ENCODE measurements around the gene THAP4.
A peak's percentile ranks its signal among the peaks of the same experiment; 100 is the strongest.
"Not testable (repeated sequence)": the region's sequence is repeated elsewhere in the genome, so short reads cannot be mapped to it uniquely, and the experiment has no call there.

THAP4 gene

DNA sequence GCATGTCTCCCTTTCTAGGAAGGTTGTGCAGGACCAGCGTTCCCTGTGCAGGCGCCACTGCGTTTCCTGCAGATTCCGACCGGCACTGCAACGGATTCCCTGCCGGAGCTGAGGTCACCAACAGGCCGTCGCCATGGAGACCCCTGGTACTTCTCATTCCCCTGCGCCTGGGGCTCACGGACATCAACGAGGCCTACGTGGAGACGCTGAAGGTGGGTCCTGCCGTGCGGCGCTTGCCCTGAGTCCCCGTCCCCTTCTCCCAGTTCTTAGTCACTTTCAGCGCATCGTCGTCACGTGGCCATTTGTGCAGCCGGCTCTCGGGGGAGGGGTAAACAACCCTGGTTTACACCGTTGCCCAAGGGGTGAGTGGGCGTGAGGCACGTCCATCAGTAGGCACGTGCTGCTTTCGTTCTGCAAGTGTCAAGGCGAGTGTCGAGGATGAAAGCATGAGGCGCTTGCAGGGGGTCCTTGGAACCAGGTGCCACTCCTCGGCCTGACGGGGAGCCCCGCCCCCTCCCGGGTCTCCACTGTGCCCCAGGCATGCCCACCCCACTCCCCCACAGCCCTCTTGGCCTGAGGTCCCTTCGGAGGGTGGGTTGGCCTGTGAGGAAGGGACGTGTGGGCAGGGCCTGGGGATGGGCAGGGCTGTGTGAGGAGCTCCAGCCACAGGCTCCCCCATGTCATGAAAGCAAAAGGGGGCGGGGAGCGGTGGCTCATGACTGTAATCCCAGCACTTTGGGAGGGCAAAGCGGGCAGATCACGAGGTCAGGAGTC lies 29.9 kb upstream of the THAP4 start:
- FAIRE-seq (no peak), DNase-seq (ENCODE audit: insufficient read length, low spot score) (no peak)
- no peak for TF ChIP-seq POU2F2 (IDR thresholded peaks at IDR 0.05; ENCODE audit: low read depth, low read length)
- no peak for TF ChIP-seq SPI1 (IDR thresholded peaks at IDR 0.05; ENCODE audit: low read depth, low read length)

- TF ChIP-seq PAX5 (IDR thresholded peaks at IDR 0.05; ENCODE audit: insufficient read depth, low read length, severe bottlenecking) (no peak), SPI1 (IDR thresholded peaks at IDR 0.05; ENCODE audit: low read depth, low read length) (no peak), POU2F2 (IDR thresholded peaks at IDR 0.05; ENCODE audit: low read depth, low read length) (no peak), TAF1 (IDR thresholded peaks at IDR 0.05; ENCODE audit: low read depth, low read length) (no peak), POLR2AphosphoS5 (IDR thresholded peaks at IDR 0.05; ENCODE audit: low read depth, low read length) (no peak), POLR2A (IDR thresholded peaks at IDR 0.05; ENCODE audit: low read depth, low read length) (no peak)
- DNase-seq (ENCODE audit: insufficient read length, low spot score), result no peak
- FAIRE-seq, result peak; percentile 13
Observed at GRCh38 chr2:241665731-241666440, 28.9 kb upstream of the THAP4 start.

GRCh38 chr2:241662731-241663130 lies 25.8 kb upstream of the THAP4 start:
- not testable (repeated sequence) for DNase-seq (ENCODE audit: insufficient read length, low spot score); FAIRE-seq

GRCh38 chr2:241660593-241661213 lies 23.7 kb upstream of the THAP4 start:
- FAIRE-seq (no peak), DNase-seq (ENCODE audit: insufficient read length, low spot score) (no peak)
- TF ChIP-seq POLR2AphosphoS5 (IDR thresholded peaks at IDR 0.05; ENCODE audit: low read depth, low read length), result no peak
- no peak for TF ChIP-seq POU2F2 (IDR thresholded peaks at IDR 0.05; ENCODE audit: low read depth, low read length)
- TF ChIP-seq TAF1 (IDR thresholded peaks at IDR 0.05; ENCODE audit: low read depth, low read length), result no peak
- TF ChIP-seq SPI1 (IDR thresholded peaks at IDR 0.05; ENCODE audit: low read depth, low read length), result no peak
- TF ChIP-seq PAX5 (IDR thresholded peaks at IDR 0.05; ENCODE audit: insufficient read depth, low read length, severe bottlenecking), result no peak
- TF ChIP-seq POLR2A (IDR thresholded peaks at IDR 0.05; ENCODE audit: low read depth, low read length), result no peak

DNA sequence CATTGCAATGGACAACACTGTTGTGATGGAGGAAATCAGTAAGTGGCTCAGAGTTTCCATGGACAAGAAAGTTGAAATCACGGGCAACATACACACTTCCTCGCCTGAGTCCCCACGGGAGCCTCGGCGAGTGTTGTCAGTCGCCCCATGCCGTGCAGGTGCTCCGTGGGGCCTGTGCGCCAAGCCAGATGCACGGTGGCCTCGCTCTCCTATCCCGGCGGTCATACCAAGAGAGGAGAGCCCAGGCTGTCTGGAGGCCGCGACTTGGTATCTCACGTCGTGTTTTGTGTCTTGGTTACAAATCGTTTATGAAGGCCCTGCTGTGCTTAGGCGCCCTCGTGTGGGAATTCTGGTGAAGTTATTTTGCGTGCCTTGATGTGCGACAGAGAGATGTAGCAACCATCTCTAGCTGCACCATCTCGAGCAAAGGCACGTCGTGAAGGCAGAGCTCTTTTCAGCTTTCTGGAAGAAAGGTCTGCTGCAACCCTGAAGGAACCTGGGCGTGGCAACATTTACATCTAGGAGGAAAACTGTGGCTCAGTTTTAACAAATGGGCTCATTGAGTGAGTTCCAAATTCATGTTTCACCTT lies 22.3 kb upstream of the THAP4 start:
- FAIRE-seq (peak; percentile 58), DNase-seq (ENCODE audit: insufficient read length, low spot score) (no peak)
- TF ChIP-seq POLR2A (IDR thresholded peaks at IDR 0.05; ENCODE audit: low read depth, low read length) (no peak), POU2F2 (IDR thresholded peaks at IDR 0.05; ENCODE audit: low read depth, low read length) (no peak), PAX5 (IDR thresholded peaks at IDR 0.05; ENCODE audit: insufficient read depth, low read length, severe bottlenecking) (no peak), SPI1 (IDR thresholded peaks at IDR 0.05; ENCODE audit: low read depth, low read length) (no peak)

DNA sequence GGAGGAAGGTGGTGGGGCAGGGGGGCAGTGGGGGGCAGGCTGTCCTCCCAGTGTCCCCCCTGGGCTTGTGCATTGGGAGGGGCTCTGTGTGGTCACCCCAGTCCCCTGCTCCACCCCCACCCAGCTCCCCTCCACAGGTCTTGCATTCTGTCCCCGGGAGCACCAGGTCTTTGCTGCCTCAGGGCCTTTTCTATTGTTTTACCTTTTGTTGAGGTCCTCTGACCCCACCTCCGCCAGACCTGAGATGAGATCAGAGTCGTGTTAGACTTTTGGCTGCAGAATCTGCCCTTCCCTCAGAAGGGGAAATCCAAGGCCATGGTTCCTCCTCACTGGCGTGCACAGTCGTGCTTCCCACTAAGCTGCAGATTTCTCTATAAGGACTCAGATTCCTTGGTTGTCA lies 21.3 kb upstream of the THAP4 start:
- no peak for FAIRE-seq
- TF ChIP-seq POU2F2 (IDR thresholded peaks at IDR 0.05; ENCODE audit: low read depth, low read length) (no peak), POLR2A (IDR thresholded peaks at IDR 0.05; ENCODE audit: low read depth, low read length) (no peak), TAF1 (IDR thresholded peaks at IDR 0.05; ENCODE audit: low read depth, low read length) (no peak), POLR2AphosphoS5 (IDR thresholded peaks at IDR 0.05; ENCODE audit: low read depth, low read length) (no peak), SPI1 (IDR thresholded peaks at IDR 0.05; ENCODE audit: low read depth, low read length) (no peak), PAX5 (IDR thresholded peaks at IDR 0.05; ENCODE audit: insufficient read depth, low read length, severe bottlenecking) (no peak)
- no peak for DNase-seq (ENCODE audit: insufficient read length, low spot score)

- TF ChIP-seq TAF1 (IDR thresholded peaks at IDR 0.05; ENCODE audit: low read depth, low read length), result no peak
- TF ChIP-seq POLR2AphosphoS5 (IDR thresholded peaks at IDR 0.05; ENCODE audit: low read depth, low read length), result no peak
- no peak for TF ChIP-seq POU2F2 (IDR thresholded peaks at IDR 0.05; ENCODE audit: low read depth, low read length)
- TF ChIP-seq SPI1 (IDR thresholded peaks at IDR 0.05; ENCODE audit: low read depth, low read length), result no peak
- TF ChIP-seq PAX5 (IDR thresholded peaks at IDR 0.05; ENCODE audit: insufficient read depth, low read length, severe bottlenecking), result no peak
- TF ChIP-seq POLR2A (IDR thresholded peaks at IDR 0.05; ENCODE audit: low read depth, low read length), result no peak
- DNase-seq (ENCODE audit: insufficient read length, low spot score) (no peak), FAIRE-seq (no peak)
Observed at GRCh38 chr2:241657786-241658254, 20.9 kb upstream of the THAP4 start.

DNA sequence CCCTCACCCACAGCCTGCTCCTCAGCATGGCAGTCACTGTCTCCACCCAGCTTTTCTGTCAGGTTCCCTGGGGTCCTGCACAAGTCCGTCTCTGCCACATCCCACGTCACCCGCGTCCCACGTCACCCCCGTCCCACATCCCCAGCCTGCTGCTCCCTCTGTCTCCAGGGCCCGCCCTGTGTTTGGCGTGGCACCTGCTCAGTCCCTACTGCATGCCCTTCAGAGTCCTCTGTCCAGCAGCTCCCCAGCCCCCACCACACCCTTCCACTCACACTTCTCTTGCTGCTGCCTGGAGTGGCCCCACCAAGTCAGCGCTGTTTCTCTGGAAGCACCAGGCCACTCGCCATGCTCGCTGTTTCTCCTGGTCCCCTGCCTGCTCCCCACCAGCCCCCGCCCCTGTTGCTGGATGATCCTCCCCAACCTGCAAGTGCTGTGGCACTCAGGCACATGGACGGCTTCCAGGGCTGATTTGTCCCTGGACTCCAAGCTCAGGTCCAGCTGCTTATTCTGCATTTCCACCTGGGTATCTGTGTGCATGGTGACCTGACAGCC lies 19.3 kb upstream of the THAP4 start:
- no peak for FAIRE-seq
- TF ChIP-seq POU2F2 (IDR thresholded peaks at IDR 0.05; ENCODE audit: low read depth, low read length) (no peak), PAX5 (IDR thresholded peaks at IDR 0.05; ENCODE audit: insufficient read depth, low read length, severe bottlenecking) (no peak), POLR2AphosphoS5 (IDR thresholded peaks at IDR 0.05; ENCODE audit: low read depth, low read length) (no peak), TAF1 (IDR thresholded peaks at IDR 0.05; ENCODE audit: low read depth, low read length) (no peak), SPI1 (IDR thresholded peaks at IDR 0.05; ENCODE audit: low read depth, low read length) (no peak), POLR2A (IDR thresholded peaks at IDR 0.05; ENCODE audit: low read depth, low read length) (no peak)
- no peak for DNase-seq (ENCODE audit: insufficient read length, low spot score)

- TF ChIP-seq POLR2A (IDR thresholded peaks at IDR 0.05; ENCODE audit: low read depth, low read length) (no peak), SPI1 (IDR thresholded peaks at IDR 0.05; ENCODE audit: low read depth, low read length) (no peak), TAF1 (IDR thresholded peaks at IDR 0.05; ENCODE audit: low read depth, low read length) (no peak), POLR2AphosphoS5 (IDR thresholded peaks at IDR 0.05; ENCODE audit: low read depth, low read length) (no peak), POU2F2 (IDR thresholded peaks at IDR 0.05; ENCODE audit: low read depth, low read length) (no peak)
- DNase-seq (ENCODE audit: insufficient read length, low spot score) (no peak), FAIRE-seq (no peak)
Observed at GRCh38 chr2:241655516-241656189, 18.7 kb upstream of the THAP4 start.

Measured in GM12891 (cell line).